Activated B cell treated with CpG ODN at 0.5 μM for 24 hours (primary cell): ENCODE results near the gene CDC42BPG. TPM values are rescaled to one million over a fixed set of nuclear protein-coding genes. Genes with fewer than 3 reads are reported as not detected.

Experiments used
- ATAC-seq: fragments of 200-7000 bp; cut with Tn5 transposase; one replicate; pipeline ENCODE4 v1.10.0; 2021; ENCODE audit warnings: low read depth, mild to moderate bottlenecking, moderate library complexity
- CTCF ChIA-PET: fragments of 350-600 bp; sonication (Branson Sonifier 250); formaldehyde crosslinking; loops from one replicate; lab custom pipeline; 2021; ENCODE audit warnings: antibody characterized with exemption; lab: Charles Lee
- POLR2A ChIA-PET: fragments of 350-600 bp; sonication (Branson Sonifier 250); formaldehyde crosslinking; loops from one replicate; lab custom pipeline; 2021; ENCODE audit warnings: antibody characterized with exemption; lab: Charles Lee
- DNase-seq: peaks from one replicate; pipeline ENCODE4 v3.0.0; 2022
- H3K27ac Mint-ChIP-seq: one replicate; pipeline ENCODE4 v1.8.0; 2020; ENCODE audit warnings: mixed read lengths
- H3K27me3 Mint-ChIP-seq: one replicate; pipeline ENCODE4 v1.8.0; 2021; ENCODE audit warnings: mixed read lengths
- H3K36me3 Mint-ChIP-seq: one replicate; pipeline ENCODE4 v1.8.0; 2021; ENCODE audit warnings: low read depth, mixed read lengths
- H3K4me1 Mint-ChIP-seq: one replicate; pipeline ENCODE4 v1.8.0; 2021; ENCODE audit warnings: mixed read lengths
- H3K4me3 Mint-ChIP-seq: one replicate; pipeline ENCODE4 v1.8.0; 2020; ENCODE audit warnings: mild to moderate bottlenecking, mixed read lengths
- H3K9me3 Mint-ChIP-seq: one replicate; pipeline ENCODE4 v1.8.0; 2020; ENCODE audit warnings: mixed read lengths
- CTCF ChIP-seq: fragments of 200-600 bp; IDR thresholded peaks from one replicate; pipeline ENCODE4 v1.8.0; 2022; ENCODE audit warnings: antibody characterized with exemption, mild to moderate bottlenecking
- intact Hi-C: fragments of 100-400 bp; cut with micrococcal nuclease; formaldehyde crosslinking; loops from one replicate; pipeline ENCODE4 v1.15.1; 2024
- total RNA-seq: library from RNA; stranded (reverse); gene quantifications from 2 replicates; pipeline ENCODE4 v1.2.3, GENCODE V29; 2022

CDC42BPG gene
- total RNA-seq, 1 donor from 2014 or later, result 3.7 TPM

DNA sequence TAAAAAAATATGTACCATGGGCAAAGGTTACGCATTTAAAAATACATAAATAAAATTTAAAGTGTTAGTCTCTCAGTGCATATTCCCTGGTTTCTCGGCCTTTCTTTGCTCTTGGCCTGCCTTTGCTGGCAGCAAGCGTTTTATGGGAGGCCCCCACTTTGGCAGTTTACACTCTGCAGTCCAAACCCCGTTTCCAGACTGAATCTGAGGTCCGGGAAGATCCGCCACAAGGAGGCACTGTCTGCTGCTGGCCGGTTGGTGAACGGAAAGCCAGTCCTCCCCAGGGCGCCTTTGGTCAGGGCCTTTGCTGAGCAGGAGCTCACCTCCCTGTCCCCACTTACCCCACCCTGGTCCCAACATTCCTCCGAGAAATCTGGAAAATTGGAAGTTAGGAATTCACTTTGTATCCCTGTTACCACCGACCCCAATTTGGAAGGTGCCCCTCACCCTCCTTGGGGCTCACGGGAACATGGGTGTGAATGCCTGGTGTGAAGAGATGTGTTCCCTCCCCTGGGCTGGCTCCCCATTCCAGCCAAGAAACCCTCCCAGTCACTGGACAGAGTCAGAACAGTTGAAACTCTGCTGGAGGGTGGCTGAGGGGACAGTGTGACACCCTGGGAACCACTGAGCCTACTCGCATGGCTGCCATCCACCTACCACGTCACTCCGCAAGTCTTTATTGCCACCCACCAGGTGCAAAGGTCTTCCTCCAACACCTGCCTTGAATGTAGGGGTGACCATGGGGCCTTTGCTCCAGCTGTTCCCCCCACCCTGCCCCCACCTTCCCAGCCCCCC is 56.7 kb downstream of the CDC42BPG start:
- Mint-ChIP-seq H3K9me3 (no peaks in the 10 kb centered on the region), H3K27me3 (no peaks in the 10 kb centered on the region), H3K36me3 (peaks cover 36% of the 10 kb centered on the region), H3K4me1 (peaks cover 18% of the 10 kb centered on the region), H3K27ac (peak overlapping the region; percentile 73), H3K4me3 (no peak overlapping the region)
- TF ChIP-seq CTCF, result no peak
- ChIA-PET POLR2A (interaction anchor here (0.7 to 1.7 kb wide), 5 partner anchors 8 to 446 kb away, joined by 3 to 6 read pairs (median 4); partner anchors contain the start of gene MAP4K2), CTCF (interaction anchor here (0.6 to 5.3 kb wide), 7 partner anchors 14 to 227 kb away, joined by 3 to 29 read pairs (median 3); partner anchors contain the start of genes MAP4K2 and MEN1)
- DNase-seq (peak; percentile 57), ATAC-seq (peak; percentile 74)
- intact Hi-C loops, result loop anchor here (1.0 to 5.0 kb wide), 4 partner anchors 12 to 225 kb away; partner anchors contain the start of genes ARL2 and CDC42BPG

- H3K27me3 Mint-ChIP-seq, result no peaks in the 10 kb centered on the region
- intact Hi-C loops, result loop anchor here (5.0 kb wide), 1 partner anchor 226 kb away; the partner anchor contains the start of gene ARL2
- DNase-seq (no peak), ATAC-seq (no peak)
- no peak overlapping the region for H3K4me3 Mint-ChIP-seq
- no peaks in the 10 kb centered on the region for H3K9me3 Mint-ChIP-seq
- TF ChIP-seq CTCF, result no peak
- H3K4me1 Mint-ChIP-seq, result peaks cover 27% of the 10 kb centered on the region
- ChIA-PET POLR2A (interaction anchor here (0.7 to 6.2 kb wide), 3 partner anchors 14 to 62 kb away, joined by 3 to 63 read pairs (median 8); no protein-coding TSS in a partner anchor), CTCF (interaction anchor here (0.9 to 5.3 kb wide), 10 partner anchors 15 to 108 kb away, joined by 3 to 29 read pairs (median 4); partner anchors contain the start of genes CDC42BPG and MAP4K2)
- H3K36me3 Mint-ChIP-seq, result peaks cover 27% of the 10 kb centered on the region
- H3K27ac Mint-ChIP-seq, result no peak overlapping the region
Observed at GRCh38 chr11:64786308-64786707, 58.1 kb downstream of the CDC42BPG start.

- H3K36me3 Mint-ChIP-seq, result peaks cover 16% of the 10 kb centered on the region
- H3K9me3 Mint-ChIP-seq, result no peaks in the 10 kb centered on the region
- intact Hi-C loops, result loop anchor here (5.0 kb wide), 1 partner anchor 227 kb away; the partner anchor contains the start of gene ARL2
- H3K27ac Mint-ChIP-seq, result no peak overlapping the region
- DNase-seq (no peak), ATAC-seq (no peak)
- peaks cover 38% of the 10 kb centered on the region for H3K4me1 Mint-ChIP-seq
- no peak for TF ChIP-seq CTCF
- ChIA-PET CTCF (interaction anchor here (0.6 to 5.3 kb wide), 7 partner anchors 17 to 465 kb away, joined by 3 to 29 read pairs (median 4); partner anchors contain the start of genes CDC42BPG and MAP4K2), POLR2A (interaction anchor here (0.6 to 6.2 kb wide), 7 partner anchors 9 to 94 kb away, joined by 3 to 63 read pairs (median 5); partner anchors contain the start of gene RASGRP2)
- H3K4me3 Mint-ChIP-seq, result no peak overlapping the region
- H3K27me3 Mint-ChIP-seq, result no peaks in the 10 kb centered on the region
Observed at GRCh38 chr11:64784813-64785581, 59.5 kb downstream of the CDC42BPG start.

DNA sequence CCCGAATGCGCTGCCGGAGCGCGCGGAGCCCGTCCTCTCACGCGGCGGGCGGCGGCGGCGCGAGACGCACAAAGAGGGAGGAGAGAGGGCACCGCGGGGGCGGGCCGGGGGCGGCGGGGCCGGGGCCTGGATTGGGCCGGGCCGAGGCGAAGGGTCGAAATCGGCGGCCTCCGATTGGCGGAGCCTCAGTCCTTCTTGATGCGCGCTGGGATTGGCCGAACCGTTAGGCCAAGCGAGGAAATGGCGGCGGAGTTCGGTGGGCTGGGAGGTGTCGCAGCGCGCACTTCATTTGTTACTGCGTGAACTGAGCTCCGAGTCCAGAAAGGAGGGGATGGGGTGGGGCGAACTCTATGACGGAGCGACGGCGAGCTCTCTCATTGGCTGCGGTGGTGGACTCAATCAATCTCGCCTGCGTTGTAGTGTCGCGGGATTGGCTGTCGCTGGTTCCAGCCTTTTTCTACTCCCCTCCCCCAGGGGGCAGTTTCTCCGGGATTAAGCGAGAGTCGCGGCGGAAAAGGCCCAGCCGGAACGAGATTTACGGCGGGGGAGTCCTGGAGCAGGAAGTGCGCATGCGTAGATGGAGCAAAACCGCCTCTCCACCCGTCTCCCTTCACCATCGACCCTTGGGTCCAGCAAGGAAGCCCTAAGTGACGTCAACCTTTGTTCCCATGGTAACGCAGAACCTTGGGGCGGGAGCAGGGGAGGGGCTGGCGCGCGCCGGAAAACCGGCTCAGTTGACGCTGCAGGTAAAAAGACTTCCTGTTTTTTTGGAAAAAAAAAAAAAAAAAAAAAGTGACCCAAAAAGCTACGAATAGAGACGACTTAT is 65.8 kb downstream of the CDC42BPG start, which contains the start of gene SF1:
SF1 (minus strand) TSS at position 70 of the 826 bp plus-strand sequence. CDS start 150 bp downstream, outside the sequence.
- CTCF ChIA-PET, result interaction anchor here (0.9 to 1.4 kb wide), 5 partner anchors 21 to 90 kb away, joined by 3 to 4 read pairs (median 3); partner anchors contain the start of gene CDC42BPG

More for the DNA sequence above, 65.8 kb downstream of the CDC42BPG start, which contains the start of gene SF1:
- Mint-ChIP-seq H3K9me3 (no peaks in the 10 kb centered on the region), H3K27ac (peak within 1 kb of the TSS; percentile 99), H3K4me3 (peak within 1 kb of the TSS; percentile 90), H3K27me3 (no peaks in the 10 kb centered on the region), H3K4me1 (peaks cover 75% of the 10 kb centered on the region), H3K36me3 (peaks cover 41% of the 10 kb centered on the region)
- TF ChIP-seq CTCF, result no peak
- DNase-seq, result peak; percentile 91
- POLR2A ChIA-PET, result interaction anchor here (0.5 to 6.5 kb wide), 60 partner anchors 8 to 1989 kb away, joined by 3 to 197 read pairs (median 5); partner anchors contain the start of genes ARL2, CAPN1, CCDC88B and CDC42BPG
- peak; percentile 81 for ATAC-seq
- intact Hi-C loops, result loop anchor here (1.0 to 10.0 kb wide), 9 partner anchors 24 to 534 kb away; partner anchors contain the start of genes ATG2A, EHD1, FKBP2 and MEN1
